NCI-H1930 (cell line): ENCODE data around the gene UBL5.

Source experiments
- DNase-seq, 2 experiments: peaks; one replicate each; lab custom pipeline; 2025; lab: John Stamatoyannopoulos, UW

Gene UBL5

GRCh38 chr19:9854282-9854846, 26.6 kb downstream of the UBL5 start:
- no peak for DNase-seq

DNA sequence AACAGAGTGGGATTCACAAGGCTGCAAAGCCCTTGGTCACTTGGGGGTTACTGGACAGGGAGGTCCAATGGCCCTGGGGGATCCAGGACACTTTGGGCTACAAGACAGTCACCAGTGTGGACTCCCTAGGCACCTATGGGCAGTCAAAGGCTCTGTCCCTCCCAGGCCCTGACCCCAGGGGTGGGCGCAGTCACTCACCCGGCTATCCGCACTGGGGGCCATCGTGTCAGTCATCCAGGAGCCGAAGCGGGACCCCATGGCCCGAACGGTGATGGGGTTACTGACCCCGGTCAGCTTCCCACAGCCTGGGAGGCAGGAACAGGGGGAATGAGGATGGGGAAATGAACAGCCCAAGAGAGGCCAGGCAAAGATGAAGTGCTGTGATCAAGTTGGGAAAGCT, 28.9 kb downstream of the UBL5 start:
- no peak for DNase-seq

DNA sequence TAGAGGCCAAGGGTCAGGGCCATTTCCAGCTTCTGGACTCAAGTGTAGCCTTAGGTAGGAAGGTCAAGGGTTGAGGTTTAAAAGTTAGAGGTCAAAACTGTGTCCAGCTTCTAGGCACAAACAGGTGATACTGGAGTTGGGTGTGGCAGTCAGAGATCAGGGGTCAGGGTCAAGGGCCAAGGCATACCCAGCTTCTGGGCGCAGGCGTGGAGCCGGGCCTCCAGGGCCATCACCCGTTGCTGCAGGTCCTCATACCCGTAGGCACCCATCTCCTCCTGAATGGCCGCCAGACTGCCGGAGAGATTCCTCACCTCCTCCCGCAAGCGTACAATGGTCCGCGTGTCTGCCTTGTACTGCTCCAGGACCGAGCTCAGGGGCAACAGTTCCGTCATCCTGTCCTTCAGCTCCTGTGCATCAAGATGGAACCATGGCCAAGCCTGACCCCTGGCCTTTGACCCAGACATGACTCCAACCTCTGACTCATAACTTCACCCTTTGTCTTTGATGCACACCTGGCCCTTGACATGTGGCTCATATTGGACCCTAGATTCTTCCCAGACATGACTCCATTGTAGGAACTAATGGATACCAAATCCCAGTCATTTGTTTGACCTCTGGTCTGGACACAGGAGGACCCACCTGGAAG, 29.5 kb downstream of the UBL5 start:
- no peak for DNase-seq

- DNase-seq, result no peak
These were observed 30.4 kb downstream of the UBL5 start for GRCh38 chr19:9857920-9858746.

DNA sequence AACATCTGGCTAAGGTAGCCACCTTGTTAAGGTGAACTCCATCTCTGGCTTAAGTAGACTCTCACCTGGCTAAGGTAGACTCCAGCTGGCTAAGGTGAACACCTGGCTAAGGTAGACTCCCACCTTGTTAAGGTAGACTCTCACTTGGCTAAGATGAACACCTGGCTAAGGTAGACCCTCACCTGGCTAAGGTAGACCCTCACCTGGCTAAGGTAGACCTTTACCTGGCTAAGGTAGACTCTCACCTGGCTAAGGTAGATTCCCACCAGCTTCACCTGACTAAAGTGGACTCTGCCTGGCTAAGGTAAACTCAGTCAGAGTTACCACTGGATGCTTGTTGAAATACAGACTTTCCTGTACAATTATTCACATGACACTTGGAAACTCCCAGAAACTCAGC, 31.0 kb downstream of the UBL5 start:
- DNase-seq, result no peak

DNA sequence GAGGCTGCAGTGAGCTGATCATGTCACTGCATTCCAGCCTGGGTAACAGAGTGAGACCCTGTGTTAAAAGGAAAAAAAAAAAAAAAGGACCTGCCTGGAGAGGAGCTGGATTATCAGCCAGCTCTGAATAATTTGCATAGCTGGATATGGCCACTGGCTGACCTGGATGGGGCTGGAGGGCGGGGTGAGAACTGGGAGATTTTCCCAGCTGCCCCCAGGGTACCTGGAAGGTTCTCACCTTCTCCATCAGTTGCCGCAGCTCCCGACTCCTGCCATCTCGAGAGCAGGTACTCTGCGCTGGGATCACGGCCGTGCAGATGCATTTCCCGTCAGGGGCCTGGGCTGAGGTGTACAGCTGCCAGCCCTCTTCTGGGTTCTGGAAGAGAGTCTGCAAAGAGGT, 32.7 kb downstream of the UBL5 start:
- DNase-seq, result no peak

- DNase-seq, result no peak
These were observed 33.8 kb downstream of the UBL5 start for GRCh38 chr19:9861503-9861902.

DNA sequence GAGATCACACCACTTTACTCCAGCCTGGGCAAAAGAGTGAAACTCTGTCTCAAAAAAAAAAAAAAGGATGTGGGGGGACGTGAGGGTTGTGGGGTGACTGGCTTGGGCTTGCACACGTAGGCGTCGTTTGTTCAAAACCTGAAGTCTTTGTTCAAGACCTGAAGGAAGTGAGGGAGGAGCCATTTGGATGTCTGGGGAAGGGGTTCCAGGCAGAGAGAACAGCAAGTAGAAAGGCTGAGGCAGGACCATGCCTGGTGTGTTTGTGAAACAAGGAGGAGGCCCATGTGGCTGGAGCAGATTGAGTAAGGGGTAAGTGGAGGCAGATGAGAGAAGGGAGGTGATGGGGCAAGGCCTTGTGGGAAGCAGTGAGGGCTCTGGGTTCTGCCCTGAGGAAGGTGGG, 35.2 kb downstream of the UBL5 start:
- no peak for DNase-seq

DNA sequence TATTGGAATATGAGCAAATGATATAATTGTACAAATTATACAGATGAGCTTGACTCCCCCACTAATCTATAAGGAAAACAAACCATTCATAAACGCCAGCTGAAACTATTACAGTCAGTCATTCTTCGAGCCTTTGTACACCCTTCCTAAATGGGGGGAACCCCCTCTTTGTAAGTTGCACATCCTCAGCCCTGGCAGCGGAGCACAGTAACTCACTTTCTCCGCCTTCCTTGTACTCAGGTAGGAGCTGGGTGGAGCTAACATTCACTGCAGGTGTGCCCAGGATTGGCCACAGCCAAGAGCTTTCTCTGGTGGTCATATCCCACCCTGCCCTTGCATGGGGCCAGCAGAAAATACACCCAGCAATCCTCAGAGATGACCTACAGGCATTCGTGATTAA, 36.0 kb downstream of the UBL5 start:
- no peak for DNase-seq

DNA sequence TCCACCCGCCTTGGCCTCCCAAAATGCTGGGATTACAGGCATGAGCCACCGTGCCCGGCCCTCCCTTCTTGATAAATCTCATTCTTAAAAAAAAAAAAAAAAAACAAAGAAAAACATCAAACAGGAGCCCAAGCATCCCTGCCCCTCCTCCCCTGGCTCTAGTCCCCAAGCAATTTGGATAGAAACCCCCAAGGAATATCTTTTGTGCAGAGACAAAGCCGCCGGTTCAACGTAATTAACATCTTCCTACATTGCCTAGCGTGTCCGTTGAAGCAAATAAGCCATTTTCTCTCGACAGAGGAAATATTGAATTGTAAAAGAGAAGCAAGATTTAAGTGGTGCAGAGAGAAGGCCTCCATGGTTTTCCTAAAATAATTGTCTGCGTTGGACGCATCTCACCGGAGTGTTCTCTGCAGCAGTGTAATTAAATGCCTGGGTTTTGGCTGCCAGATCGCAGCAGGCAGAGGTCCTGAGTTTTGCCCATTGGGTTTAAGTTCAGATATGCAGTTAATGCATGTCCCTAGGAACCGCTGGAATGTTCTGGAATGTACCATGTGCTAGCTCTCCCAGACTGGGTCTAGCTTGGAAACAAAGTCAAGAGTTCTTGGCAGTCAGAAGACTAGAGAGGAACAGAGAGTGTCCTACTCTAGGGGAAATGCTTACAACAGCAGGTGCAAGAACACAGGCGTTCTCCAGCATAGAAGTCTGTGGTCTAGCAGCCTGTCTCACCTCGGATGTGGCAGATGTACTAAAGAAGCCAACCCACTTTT, 38.2 kb downstream of the UBL5 start:
- DNase-seq, result no peak

DNA sequence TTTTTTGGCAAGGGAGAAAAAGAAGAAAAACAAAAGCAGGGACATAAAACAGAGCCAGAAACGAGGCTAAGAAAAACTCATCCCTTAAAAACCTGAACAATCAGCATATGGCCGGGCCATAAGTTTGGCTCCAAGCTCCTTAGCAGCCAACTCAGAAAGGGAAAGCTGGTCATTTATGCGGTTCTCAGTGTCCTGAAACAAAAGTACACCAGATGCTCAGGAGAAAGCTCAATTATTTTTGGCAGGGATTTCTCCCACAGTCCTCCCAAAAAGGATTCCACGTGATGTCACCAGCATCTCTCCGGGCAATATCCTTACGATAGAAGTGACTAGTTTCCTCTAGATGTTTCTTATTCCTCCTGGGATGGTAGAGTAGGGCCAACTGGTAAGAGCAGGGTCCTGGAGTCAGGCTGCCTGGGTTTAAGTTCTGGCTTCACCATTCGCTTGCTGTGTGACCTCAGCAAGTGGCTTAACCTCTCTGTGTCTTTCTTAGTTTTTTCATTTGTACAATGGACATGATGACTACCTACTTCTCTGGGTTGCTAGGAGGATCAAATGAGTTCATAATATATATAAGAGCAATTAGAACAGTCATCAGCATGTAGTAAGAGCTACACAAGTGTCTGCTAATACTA, 41.4 kb downstream of the UBL5 start:
- DNase-seq, result no peak

GRCh38 chr19:9871626-9872338, 44.1 kb downstream of the UBL5 start:
- DNase-seq, result no peak

GRCh38 chr19:9872618-9873242, 45.0 kb downstream of the UBL5 start:
- no peak for DNase-seq

DNA sequence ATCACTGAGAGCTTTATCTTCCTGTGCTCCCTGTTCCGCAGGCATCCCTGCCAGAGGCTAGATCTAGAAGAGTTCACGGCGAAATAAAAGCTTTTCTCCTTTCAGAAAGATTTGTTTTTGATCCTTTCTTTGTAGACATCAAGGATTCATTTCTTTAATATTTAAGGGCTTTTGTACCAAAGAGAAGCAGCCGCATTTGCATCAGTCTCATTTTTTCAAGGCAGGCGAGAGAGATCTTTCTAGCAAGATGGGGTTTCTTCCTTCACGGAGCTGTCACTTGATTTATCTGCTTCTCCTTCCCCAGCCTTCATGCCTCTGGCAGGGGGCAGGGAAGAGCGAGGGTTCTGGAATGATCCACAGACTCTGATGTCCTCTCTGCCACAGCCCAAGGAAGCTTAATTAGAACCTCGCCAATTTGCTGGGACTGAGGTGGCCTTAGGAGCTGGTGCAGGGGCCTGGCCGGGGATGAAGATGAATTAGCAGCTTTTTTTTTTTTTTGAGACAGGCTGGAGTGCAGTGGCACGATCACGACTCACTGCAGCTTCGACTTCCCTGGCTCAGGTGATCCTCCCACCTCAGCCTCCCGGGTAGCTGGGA, 47.4 kb downstream of the UBL5 start:
- no peak for DNase-seq

DNA sequence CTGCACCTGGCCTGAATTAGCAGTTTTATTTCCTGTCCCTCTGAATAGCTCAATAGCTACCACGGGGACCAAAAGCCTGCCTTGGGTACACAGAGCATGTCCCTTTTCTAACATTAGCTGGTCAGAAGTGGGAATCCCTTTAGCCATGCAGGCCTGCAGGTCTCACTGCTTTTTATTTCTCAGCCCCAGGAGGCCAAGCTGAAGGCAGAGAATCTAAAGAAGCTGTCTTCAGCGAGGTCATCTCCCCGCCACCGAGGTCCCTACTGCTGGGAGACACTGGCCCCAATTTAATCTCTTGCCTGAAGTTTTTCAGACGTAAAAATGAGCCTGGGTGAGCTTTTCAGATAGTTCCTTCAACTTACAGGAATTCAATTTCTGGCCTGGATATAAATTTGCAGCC, 48.1 kb downstream of the UBL5 start:
- no peak for DNase-seq

DNA sequence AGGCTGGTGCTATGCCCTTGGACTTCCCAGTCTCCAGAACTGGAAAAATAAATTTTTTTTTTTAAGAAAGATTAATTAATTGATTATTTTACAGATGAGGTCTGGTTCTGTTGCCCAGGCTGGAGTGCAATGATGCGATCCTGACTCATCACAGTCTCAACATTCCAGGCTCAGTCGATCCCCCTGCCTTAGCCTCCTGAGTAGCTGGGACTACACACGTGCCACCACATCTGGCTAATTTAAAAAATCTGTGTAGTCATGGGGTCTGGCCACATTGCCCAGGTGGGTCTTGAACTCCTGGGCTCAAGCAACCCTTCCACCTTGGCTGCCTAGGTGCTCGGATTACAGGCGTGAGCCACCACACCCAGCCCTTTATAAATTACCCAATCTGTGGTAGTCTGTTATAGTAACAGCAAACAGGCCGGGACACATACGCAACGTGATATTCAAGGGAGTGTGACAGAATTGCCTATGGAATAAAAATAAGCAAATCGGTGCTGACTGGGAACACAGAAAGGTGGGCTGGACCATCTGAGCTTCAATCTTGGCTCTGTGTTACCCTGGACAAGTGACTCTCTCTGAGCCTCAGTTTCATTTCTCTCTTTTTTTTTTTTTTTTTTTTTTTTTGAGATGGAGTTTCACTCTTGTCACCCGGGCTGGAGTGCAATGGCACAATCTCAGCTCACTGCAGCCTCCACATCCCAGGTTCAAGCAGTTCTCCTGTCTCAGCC, 50.2 kb downstream of the UBL5 start:
- no peak for DNase-seq

GRCh38 chr19:9878511-9879196, 50.9 kb downstream of the UBL5 start:
- DNase-seq, result no peak
